SK-N-SH treated with all-trans-retinoic acid at 6 μM for 48 hours (cell line): ENCODE measurements around the gene LTBP4.

ENCODE experiments used
- ATAC-seq: fragments of 200-7000 bp; cut with Tn5 transposase; 3 replicates; pipeline ENCODE4 v1.9.1; 2020; ENCODE audit warnings: mild to moderate bottlenecking, moderate library complexity
- ARNTL ChIP-seq: fragments of 450-650 bp; formaldehyde crosslinking; IDR thresholded peaks from 2 replicates; pipeline ENCODE4 v1.5.0; 2020; ENCODE audit warnings: low read depth, mild to moderate bottlenecking, moderate library complexity, borderline replicate concordance
- BACH2 ChIP-seq: fragments of 250-450 bp; sonication (Bioruptor Pico); IDR thresholded peaks from 2 replicates; pipeline ENCODE4 v1.9.0; 2021; ENCODE audit warnings: mild to moderate bottlenecking, borderline replicate concordance
- CSDC2 ChIP-seq: fragments of 250-450 bp; sonication (Bioruptor Pico); IDR thresholded peaks from 2 replicates; pipeline ENCODE4 v1.5.0; 2020; ENCODE audit warnings: mild to moderate bottlenecking, moderate library complexity
- ESRRG ChIP-seq: fragments of 250-450 bp; sonication (Bioruptor Pico); IDR thresholded peaks from 2 replicates; pipeline ENCODE4 v1.6.1; 2021; ENCODE audit warnings: mild to moderate bottlenecking
- GLIS3 ChIP-seq: fragments of 250-450 bp; sonication (Bioruptor Pico); IDR thresholded peaks from 2 replicates; pipeline ENCODE4 v1.5.0; 2020; ENCODE audit warnings: mild to moderate bottlenecking, moderate library complexity
- ISL1 ChIP-seq: fragments of 250-450 bp; sonication (Bioruptor Pico); IDR thresholded peaks from 2 replicates; pipeline ENCODE4 v2.1.2; 2022; ENCODE audit warnings: mild to moderate bottlenecking, moderate library complexity
- OSR1 ChIP-seq: fragments of 250-450 bp; sonication (Bioruptor Pico); IDR thresholded peaks from 2 replicates; pipeline ENCODE4 v1.8.0; 2022; ENCODE audit warnings: moderate library complexity, mild to moderate bottlenecking, inconsistent platforms
- PPARA ChIP-seq: fragments of 250-450 bp; sonication (Bioruptor Pico); IDR thresholded peaks from 2 replicates; pipeline ENCODE4 v1.5.0; 2020; ENCODE audit warnings: mild to moderate bottlenecking, borderline replicate concordance
- RARB ChIP-seq: fragments of 250-450 bp; sonication (Bioruptor Pico); IDR thresholded peaks from 2 replicates; pipeline ENCODE4 v1.8.0; 2021; ENCODE audit warnings: mild to moderate bottlenecking, moderate library complexity
- SNAI2 ChIP-seq: fragments of 250-450 bp; sonication (Bioruptor Pico); IDR thresholded peaks from 2 replicates; pipeline ENCODE4 v1.5.0; 2020; ENCODE audit warnings: mild to moderate bottlenecking, moderate library complexity
- TCF4 ChIP-seq: fragments of 250-450 bp; sonication (Bioruptor Pico); IDR thresholded peaks from 2 replicates; pipeline ENCODE4 v1.8.0; 2021; ENCODE audit warnings: mild to moderate bottlenecking, moderate library complexity, borderline replicate concordance
- TOX ChIP-seq: fragments of 250-450 bp; sonication (Bioruptor Pico); IDR thresholded peaks from 2 replicates; pipeline ENCODE4 v1.8.0; 2021; ENCODE audit warnings: mild to moderate bottlenecking, moderate library complexity, borderline replicate concordance
- TSHZ2 ChIP-seq: fragments of 250-450 bp; sonication (Bioruptor Pico); IDR thresholded peaks from 2 replicates; pipeline ENCODE4 v1.5.0; 2020; ENCODE audit warnings: mild to moderate bottlenecking, moderate library complexity
- ZFP3 ChIP-seq: fragments of 250-450 bp; sonication (Bioruptor Pico); IDR thresholded peaks from 2 replicates; pipeline ENCODE4 v1.5.0; 2020; ENCODE audit warnings: mild to moderate bottlenecking, moderate library complexity
- ZFP30 ChIP-seq: fragments of 450-650 bp; formaldehyde crosslinking; IDR thresholded peaks from 2 replicates; pipeline ENCODE4 v1.5.0; 2022; ENCODE audit warnings: mild to moderate bottlenecking, moderate library complexity
- ZNF565 ChIP-seq: fragments of 450-650 bp; formaldehyde crosslinking; conservative IDR thresholded peaks from 2 replicates; pipeline ENCODE4 v1.5.0; 2020; ENCODE audit warnings: low read depth, mild to moderate bottlenecking, moderate library complexity
- ZNF70 ChIP-seq: fragments of 450-650 bp; formaldehyde crosslinking; IDR thresholded peaks from 2 replicates; pipeline ENCODE4 v1.5.0; 2020; ENCODE audit warnings: mild to moderate bottlenecking, moderate library complexity
- ZNF8 ChIP-seq: fragments of 450-650 bp; formaldehyde crosslinking; IDR thresholded peaks from 2 replicates; pipeline ENCODE4 v1.5.0; 2020; ENCODE audit warnings: mild to moderate bottlenecking, moderate library complexity
- TF ChIP-seq, protein P1 (sequence below): fragments of 250-450 bp; sonication (Bioruptor Pico); IDR thresholded peaks from 2 replicates; pipeline ENCODE4 v1.5.1; 2021; ENCODE audit warnings: mild to moderate bottlenecking, moderate library complexity
- TF ChIP-seq, protein P2 (sequence below): fragments of 250-450 bp; sonication (Bioruptor Pico); IDR thresholded peaks from 2 replicates; pipeline ENCODE4 v1.5.1; 2020; ENCODE audit warnings: low read depth, mild to moderate bottlenecking, moderate library complexity
- TF ChIP-seq, protein P3 (sequence below): fragments of 250-450 bp; sonication (Bioruptor Pico); IDR thresholded peaks from 2 replicates; pipeline ENCODE4 v1.8.0; 2021; ENCODE audit warnings: low read depth, mild to moderate bottlenecking, moderate library complexity, borderline replicate concordance

LTBP4 gene

GRCh38 chr19:40589591-40590429 is 11.4 kb upstream of the LTBP4 start:
- ATAC-seq = no peak
- TF ChIP-seq ZNF565 (CRISPR knock-in tag) (no peak), ISL1 (CRISPR knock-in tag) (no peak), TCF4 (no peak), BACH2 (CRISPR knock-in tag) (no peak), RARB (CRISPR knock-in tag) (no peak), ZFP30 (CRISPR knock-in tag) (no peak), GLIS3 (no peak), OSR1 (CRISPR knock-in tag) (no peak), SNAI2 (CRISPR knock-in tag) (no peak), ESRRG (CRISPR knock-in tag) (no peak), ZFP3 (CRISPR knock-in tag) (no peak), TOX (CRISPR knock-in tag) (no peak), PPARA (CRISPR knock-in tag) (no peak), CSDC2 (CRISPR knock-in tag) (no peak), TSHZ2 (no peak)
- TF ChIP-seq, protein P1, sequence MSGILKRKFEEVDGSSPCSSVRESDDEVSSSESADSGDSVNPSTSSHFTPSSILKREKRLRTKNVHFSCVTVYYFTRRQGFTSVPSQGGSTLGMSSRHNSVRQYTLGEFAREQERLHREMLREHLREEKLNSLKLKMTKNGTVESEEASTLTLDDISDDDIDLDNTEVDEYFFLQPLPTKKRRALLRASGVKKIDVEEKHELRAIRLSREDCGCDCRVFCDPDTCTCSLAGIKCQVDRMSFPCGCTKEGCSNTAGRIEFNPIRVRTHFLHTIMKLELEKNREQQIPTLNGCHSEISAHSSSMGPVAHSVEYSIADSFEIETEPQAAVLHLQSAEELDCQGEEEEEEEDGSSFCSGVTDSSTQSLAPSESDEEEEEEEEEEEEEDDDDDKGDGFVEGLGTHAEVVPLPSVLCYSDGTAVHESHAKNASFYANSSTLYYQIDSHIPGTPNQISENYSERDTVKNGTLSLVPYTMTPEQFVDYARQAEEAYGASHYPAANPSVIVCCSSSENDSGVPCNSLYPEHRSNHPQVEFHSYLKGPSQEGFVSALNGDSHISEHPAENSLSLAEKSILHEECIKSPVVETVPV = no peak
- TF ChIP-seq, protein P2, sequence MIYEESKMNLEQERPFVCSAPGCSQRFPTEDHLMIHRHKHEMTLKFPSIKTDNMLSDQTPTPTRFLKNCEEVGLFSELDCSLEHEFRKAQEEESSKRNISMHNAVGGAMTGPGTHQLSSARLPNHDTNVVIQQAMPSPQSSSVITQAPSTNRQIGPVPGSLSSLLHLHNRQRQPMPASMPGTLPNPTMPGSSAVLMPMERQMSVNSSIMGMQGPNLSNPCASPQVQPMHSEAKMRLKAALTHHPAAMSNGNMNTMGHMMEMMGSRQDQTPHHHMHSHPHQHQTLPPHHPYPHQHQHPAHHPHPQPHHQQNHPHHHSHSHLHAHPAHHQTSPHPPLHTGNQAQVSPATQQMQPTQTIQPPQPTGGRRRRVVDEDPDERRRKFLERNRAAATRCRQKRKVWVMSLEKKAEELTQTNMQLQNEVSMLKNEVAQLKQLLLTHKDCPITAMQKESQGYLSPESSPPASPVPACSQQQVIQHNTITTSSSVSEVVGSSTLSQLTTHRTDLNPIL (CRISPR knock-in tag) = no peak
- TF ChIP-seq, protein P3, sequence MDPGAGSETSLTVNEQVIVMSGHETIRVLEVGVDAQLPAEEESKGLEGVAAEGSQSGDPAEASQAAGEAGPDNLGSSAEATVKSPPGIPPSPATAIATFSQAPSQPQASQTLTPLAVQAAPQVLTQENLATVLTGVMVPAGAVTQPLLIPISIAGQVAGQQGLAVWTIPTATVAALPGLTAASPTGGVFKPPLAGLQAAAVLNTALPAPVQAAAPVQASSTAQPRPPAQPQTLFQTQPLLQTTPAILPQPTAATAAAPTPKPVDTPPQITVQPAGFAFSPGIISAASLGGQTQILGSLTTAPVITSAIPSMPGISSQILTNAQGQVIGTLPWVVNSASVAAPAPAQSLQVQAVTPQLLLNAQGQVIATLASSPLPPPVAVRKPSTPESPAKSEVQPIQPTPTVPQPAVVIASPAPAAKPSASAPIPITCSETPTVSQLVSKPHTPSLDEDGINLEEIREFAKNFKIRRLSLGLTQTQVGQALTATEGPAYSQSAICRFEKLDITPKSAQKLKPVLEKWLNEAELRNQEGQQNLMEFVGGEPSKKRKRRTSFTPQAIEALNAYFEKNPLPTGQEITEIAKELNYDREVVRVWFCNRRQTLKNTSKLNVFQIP (CRISPR knock-in tag) = no peak

DNA sequence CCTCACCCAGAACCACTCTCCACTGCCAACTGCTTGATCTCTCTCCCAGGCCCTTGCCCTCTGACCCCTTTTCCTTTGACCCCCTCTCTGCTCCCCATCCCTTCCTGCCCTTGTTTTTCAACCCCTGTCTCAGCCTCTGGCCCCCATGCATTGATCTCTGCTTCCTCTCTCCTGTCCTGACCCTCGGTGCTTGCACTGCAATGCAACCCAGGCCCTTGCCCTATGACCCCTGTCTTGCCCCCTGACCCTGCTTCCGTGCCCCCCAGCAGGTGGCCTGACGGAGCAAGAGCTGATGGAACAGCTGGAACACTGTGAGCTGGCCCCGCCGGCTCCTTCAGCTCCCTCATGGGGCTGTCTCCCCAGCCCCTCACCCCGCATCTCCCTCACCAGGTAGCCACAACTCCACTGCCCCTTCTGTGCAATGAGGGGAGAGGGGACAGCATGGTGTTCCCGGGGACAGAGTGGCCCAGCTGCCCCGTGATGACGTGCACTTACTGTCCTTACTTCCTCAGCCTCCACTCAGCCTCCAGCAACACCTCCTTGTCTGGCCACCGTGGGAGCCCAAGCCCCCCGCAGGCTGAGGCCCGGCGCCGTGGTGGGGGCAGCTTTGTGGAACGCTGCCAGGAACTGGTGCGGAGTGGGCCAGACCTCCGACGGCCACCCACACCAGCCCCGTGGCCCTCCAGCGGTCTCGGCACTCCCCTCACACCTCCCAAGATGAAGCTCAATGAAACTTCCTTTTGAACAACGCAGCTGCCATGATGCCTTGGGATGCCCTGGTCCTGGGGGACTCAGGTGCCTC is 10.5 kb upstream of the LTBP4 start:
- no peak for ATAC-seq
- TF ChIP-seq TCF4 (no peak), ZNF8 (CRISPR knock-in tag) (no peak), ZFP3 (CRISPR knock-in tag) (no peak), ARNTL (CRISPR knock-in tag) (no peak), PPARA (CRISPR knock-in tag) (no peak), TSHZ2 (no peak), SNAI2 (CRISPR knock-in tag) (no peak), ZNF70 (CRISPR knock-in tag) (no peak), BACH2 (CRISPR knock-in tag) (no peak), RARB (CRISPR knock-in tag) (no peak), OSR1 (CRISPR knock-in tag) (no peak), ZFP30 (CRISPR knock-in tag) (no peak), ESRRG (CRISPR knock-in tag) (no peak)
- TF ChIP-seq, protein P2 (CRISPR knock-in tag) = no peak
- TF ChIP-seq, protein P1 = no peak
- TF ChIP-seq, protein P3 (CRISPR knock-in tag) = no peak
